NCI-H2196 treated with DMSO at 0.1 percent for 48 hours (cell line): ENCODE results near the gene PLPP3.

ENCODE experiments used
- DNase-seq: peaks from one replicate; lab custom pipeline; 2025; ENCODE audit not compliant: unreplicated experiment; lab: John Stamatoyannopoulos, UW

PLPP3 gene

GRCh38 chr1:56525489-56526041, 53.8 kb downstream of the PLPP3 start:
- DNase-seq = no peak

- DNase-seq = no peak
Measured at GRCh38 chr1:56524263-56524662, 55.1 kb downstream of the PLPP3 start.

GRCh38 chr1:56522680-56523079, 56.7 kb downstream of the PLPP3 start:
- DNase-seq = no peak

- DNase-seq = no peak
Measured at GRCh38 chr1:56520016-56520601, 59.3 kb downstream of the PLPP3 start.

GRCh38 chr1:56517404-56518130, 61.8 kb downstream of the PLPP3 start:
- no peak for DNase-seq

GRCh38 chr1:56516539-56517252, 62.7 kb downstream of the PLPP3 start:
- DNase-seq = no peak

- no peak for DNase-seq
Measured at GRCh38 chr1:56515898-56516538, 63.3 kb downstream of the PLPP3 start.

GRCh38 chr1:56512724-56513494, 66.5 kb downstream of the PLPP3 start:
- no peak for DNase-seq

GRCh38 chr1:56511766-56512165, 67.6 kb downstream of the PLPP3 start:
- no peak for DNase-seq

- DNase-seq = no peak
Measured at GRCh38 chr1:56511364-56511763, 68.0 kb downstream of the PLPP3 start.

- DNase-seq = no peak
Measured at GRCh38 chr1:56510642-56511021, 68.7 kb downstream of the PLPP3 start.

- no peak for DNase-seq
Measured at GRCh38 chr1:56509713-56510641, 69.4 kb downstream of the PLPP3 start.

- no peak for DNase-seq
Measured at GRCh38 chr1:56508523-56508983, 70.8 kb downstream of the PLPP3 start.

- no peak for DNase-seq
Measured at GRCh38 chr1:56507925-56508522, 71.3 kb downstream of the PLPP3 start.

- DNase-seq = no peak
Measured at GRCh38 chr1:56506951-56507491, 72.3 kb downstream of the PLPP3 start.

- DNase-seq = no peak
Measured at GRCh38 chr1:56505792-56506743, 73.3 kb downstream of the PLPP3 start.

GRCh38 chr1:56502700-56503245, 76.6 kb downstream of the PLPP3 start:
- DNase-seq = no peak
